ENCODE measurements around the gene CEP89.
"Not testable (repeated sequence)": the region's sequence is repeated elsewhere in the genome, so short reads cannot be mapped to it uniquely, and the experiment has no call there.

Gene CEP89

DNA sequence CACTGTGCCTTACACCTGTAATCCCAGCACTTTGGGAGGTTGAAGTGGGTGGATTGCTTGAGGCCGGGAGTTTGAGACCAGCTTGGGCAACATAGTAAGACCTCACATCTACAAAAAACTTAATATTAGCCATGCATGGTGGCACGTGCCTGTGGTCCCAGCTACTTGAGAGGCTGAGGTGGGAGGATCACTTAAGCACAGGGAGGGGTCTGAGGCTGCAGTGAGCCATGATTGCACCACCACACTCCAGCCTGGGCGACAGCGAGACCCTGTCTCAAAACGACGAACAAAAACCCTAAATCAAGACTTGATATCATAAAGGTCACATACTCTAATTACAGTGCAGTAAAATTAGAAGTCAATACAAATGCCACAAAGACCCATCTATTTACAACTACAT lies 119.5 kb downstream of the CEP89 start:
- Histone ChIP-seq H3K9me2 (replicated peaks; ENCODE audit: insufficient read depth, low read length) (no peaks in the 10 kb centered on the region), H3K79me2 (ENCODE audit: insufficient read depth, low read length) (no peaks in the 10 kb centered on the region), H3K27ac (ENCODE audit: low read depth, low read length) (no peak overlapping the region), H4K20me1 (ENCODE audit: low read depth, low read length) (no peaks in the 10 kb centered on the region), H3F3A (ENCODE audit: insufficient read depth) (no peaks in the 10 kb centered on the region), H3K4me3 (ENCODE audit: insufficient read depth, low read length, poor library complexity, severe bottlenecking) (no peak overlapping the region), H3K4me2 (ENCODE audit: low read depth, low read length, poor library complexity, severe bottlenecking) (no peak overlapping the region), H3K27me3 (ENCODE audit: low read length) (no peaks in the 10 kb centered on the region), H3K9me3 (ENCODE audit: insufficient read depth, low read length) (no peaks in the 10 kb centered on the region), H3K9ac (ENCODE audit: low read length) (no peak overlapping the region), H2AFZ (ENCODE audit: low read depth, low read length, severe bottlenecking) (no peak overlapping the region), H3K36me3 (ENCODE audit: low read length) (no peaks in the 10 kb centered on the region)
- TF ChIP-seq, protein P1, sequence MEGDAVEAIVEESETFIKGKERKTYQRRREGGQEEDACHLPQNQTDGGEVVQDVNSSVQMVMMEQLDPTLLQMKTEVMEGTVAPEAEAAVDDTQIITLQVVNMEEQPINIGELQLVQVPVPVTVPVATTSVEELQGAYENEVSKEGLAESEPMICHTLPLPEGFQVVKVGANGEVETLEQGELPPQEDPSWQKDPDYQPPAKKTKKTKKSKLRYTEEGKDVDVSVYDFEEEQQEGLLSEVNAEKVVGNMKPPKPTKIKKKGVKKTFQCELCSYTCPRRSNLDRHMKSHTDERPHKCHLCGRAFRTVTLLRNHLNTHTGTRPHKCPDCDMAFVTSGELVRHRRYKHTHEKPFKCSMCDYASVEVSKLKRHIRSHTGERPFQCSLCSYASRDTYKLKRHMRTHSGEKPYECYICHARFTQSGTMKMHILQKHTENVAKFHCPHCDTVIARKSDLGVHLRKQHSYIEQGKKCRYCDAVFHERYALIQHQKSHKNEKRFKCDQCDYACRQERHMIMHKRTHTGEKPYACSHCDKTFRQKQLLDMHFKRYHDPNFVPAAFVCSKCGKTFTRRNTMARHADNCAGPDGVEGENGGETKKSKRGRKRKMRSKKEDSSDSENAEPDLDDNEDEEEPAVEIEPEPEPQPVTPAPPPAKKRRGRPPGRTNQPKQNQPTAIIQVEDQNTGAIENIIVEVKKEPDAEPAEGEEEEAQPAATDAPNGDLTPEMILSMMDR (IDR thresholded peaks at IDR 0.05; ENCODE audit: insufficient read depth, low read length, poor library complexity, severe bottlenecking), result no peak
- TF ChIP-seq EZH2phosphoT487 (conservative IDR thresholded peaks at IDR 0.05; ENCODE audit: low read length), result no peak

DNA sequence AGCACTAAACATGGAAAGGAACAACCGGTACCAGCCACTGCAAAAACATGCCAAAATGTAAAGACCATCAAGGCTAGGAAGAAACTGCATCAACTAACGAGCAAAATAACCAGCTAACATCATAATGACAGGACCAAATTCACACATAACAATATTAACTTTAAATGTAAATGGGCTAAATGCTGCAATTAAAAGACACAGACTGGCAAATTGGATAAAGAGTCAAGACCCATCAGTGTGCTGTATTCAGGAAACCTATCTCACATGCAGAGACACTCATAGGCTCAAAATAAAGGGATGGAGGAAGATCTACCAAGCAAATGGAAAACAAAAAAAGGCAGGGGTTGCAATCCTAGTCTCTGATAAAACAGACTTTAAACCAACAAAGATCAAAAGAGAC lies 123.7 kb downstream of the CEP89 start:
- H3K4me2 ChIP-seq (ENCODE audit: low read depth, low read length, poor library complexity, severe bottlenecking); H2AFZ ChIP-seq (ENCODE audit: low read depth, low read length, severe bottlenecking); H3K79me2 ChIP-seq (ENCODE audit: insufficient read depth, low read length); H3K9me3 ChIP-seq (ENCODE audit: insufficient read depth, low read length); H3F3A ChIP-seq (ENCODE audit: insufficient read depth); H3K27ac ChIP-seq (ENCODE audit: low read depth, low read length); H3K9me2 ChIP-seq (replicated peaks; ENCODE audit: insufficient read depth, low read length); H3K4me3 ChIP-seq (ENCODE audit: insufficient read depth, low read length, poor library complexity, severe bottlenecking); H3K36me3 ChIP-seq (ENCODE audit: low read length); H3K9ac ChIP-seq (ENCODE audit: low read length); H4K20me1 ChIP-seq (ENCODE audit: low read depth, low read length); H3K27me3 ChIP-seq (ENCODE audit: low read length): not testable (repeated sequence)

DNA sequence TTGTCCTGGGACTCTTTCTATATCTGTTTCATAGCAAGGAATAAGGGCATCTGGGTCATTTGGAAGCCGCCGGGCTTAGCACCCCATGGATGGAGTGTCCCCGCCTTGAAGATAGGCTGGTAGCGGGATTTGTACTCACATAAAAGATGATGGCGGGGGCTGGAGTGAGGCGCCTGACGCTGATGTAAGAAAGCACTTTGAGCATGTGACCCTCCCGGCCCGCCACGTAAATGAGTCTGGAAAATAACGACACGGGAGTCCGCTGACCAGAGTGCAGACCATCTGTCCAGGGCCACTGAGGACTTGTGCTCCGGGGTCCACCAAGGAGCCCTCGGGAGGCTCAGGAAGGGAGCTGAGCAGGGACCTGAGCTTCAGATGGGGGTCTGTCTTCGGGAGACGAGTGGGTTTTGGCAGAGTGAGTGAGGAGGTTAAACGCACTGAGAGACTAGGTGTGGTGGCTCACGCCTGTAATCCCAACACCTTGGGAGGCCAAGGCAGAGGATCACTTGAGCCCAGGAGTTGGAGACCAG lies 128.0 kb downstream of the CEP89 start:
- Histone ChIP-seq H3K27me3 (ENCODE audit: low read length) (no peaks in the 10 kb centered on the region), H3K9me3 (ENCODE audit: insufficient read depth, low read length) (peaks cover 8% of the 10 kb centered on the region; the same call in 1 of the 2 replicates), H3K79me2 (ENCODE audit: insufficient read depth, low read length) (no peaks in the 10 kb centered on the region), H3K4me2 (ENCODE audit: low read depth, low read length, poor library complexity, severe bottlenecking) (no peak overlapping the region), H3F3A (ENCODE audit: insufficient read depth) (no peaks in the 10 kb centered on the region), H3K9ac (ENCODE audit: low read length) (no peak overlapping the region), H4K20me1 (ENCODE audit: low read depth, low read length) (no peaks in the 10 kb centered on the region), H3K36me3 (ENCODE audit: low read length) (no peaks in the 10 kb centered on the region), H3K27ac (ENCODE audit: low read depth, low read length) (no peak overlapping the region), H3K9me2 (replicated peaks; ENCODE audit: insufficient read depth, low read length) (no peaks in the 10 kb centered on the region), H3K4me3 (ENCODE audit: insufficient read depth, low read length, poor library complexity, severe bottlenecking) (no peak overlapping the region), H2AFZ (ENCODE audit: low read depth, low read length, severe bottlenecking) (no peak overlapping the region)
- TF ChIP-seq, protein P1 (IDR thresholded peaks at IDR 0.05; ENCODE audit: insufficient read depth, low read length, poor library complexity, severe bottlenecking), result no peak
- no peak for TF ChIP-seq EZH2phosphoT487 (conservative IDR thresholded peaks at IDR 0.05; ENCODE audit: low read length)

DNA sequence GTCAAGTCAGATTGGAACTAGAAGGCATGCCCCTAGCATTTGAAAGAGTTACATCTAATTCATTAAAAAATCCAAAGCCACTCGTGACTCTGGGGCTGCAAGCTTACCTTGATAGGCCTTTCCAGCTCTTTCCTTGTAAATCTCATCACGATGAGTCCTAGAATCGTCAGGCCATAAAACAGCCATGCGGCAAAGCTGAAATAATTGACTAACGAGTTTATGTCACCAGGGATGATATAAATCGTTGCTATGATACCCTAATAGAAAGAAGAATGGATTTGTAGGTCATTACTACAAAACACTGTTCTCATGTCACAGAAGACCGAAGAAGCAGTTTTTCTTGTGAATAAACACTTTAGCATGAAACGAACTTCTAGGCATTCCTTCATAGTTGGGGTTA lies 129.7 kb downstream of the CEP89 start:
- Histone ChIP-seq H3K4me2 (ENCODE audit: low read depth, low read length, poor library complexity, severe bottlenecking) (no peak overlapping the region), H3K27ac (ENCODE audit: low read depth, low read length) (no peak overlapping the region), H3K27me3 (ENCODE audit: low read length) (no peaks in the 10 kb centered on the region), H3K9me2 (replicated peaks; ENCODE audit: insufficient read depth, low read length) (no peaks in the 10 kb centered on the region), H3F3A (ENCODE audit: insufficient read depth) (no peaks in the 10 kb centered on the region), H4K20me1 (ENCODE audit: low read depth, low read length) (no peaks in the 10 kb centered on the region), H3K9me3 (ENCODE audit: insufficient read depth, low read length) (peaks cover 8% of the 10 kb centered on the region; the same call in 1 of the 2 replicates), H3K36me3 (ENCODE audit: low read length) (no peaks in the 10 kb centered on the region), H3K79me2 (ENCODE audit: insufficient read depth, low read length) (no peaks in the 10 kb centered on the region), H3K9ac (ENCODE audit: low read length) (no peak overlapping the region), H3K4me3 (ENCODE audit: insufficient read depth, low read length, poor library complexity, severe bottlenecking) (no peak overlapping the region), H2AFZ (ENCODE audit: low read depth, low read length, severe bottlenecking) (no peak overlapping the region)
- no peak for TF ChIP-seq EZH2phosphoT487 (conservative IDR thresholded peaks at IDR 0.05; ENCODE audit: low read length)
- TF ChIP-seq, protein P1 (IDR thresholded peaks at IDR 0.05; ENCODE audit: insufficient read depth, low read length, poor library complexity, severe bottlenecking), result no peak
